A673 (cell line): ENCODE data around the gene RALB.

Experiments
- CTCF ChIP-seq: fragments of 300-800, 200-600 bp; sonication (generic); conservative IDR thresholded peaks from 2 replicates; pipeline ENCODE4 v1.5.1; 2017; ENCODE audit warnings: low read depth, mild to moderate bottlenecking, antibody characterized with exemption, low read length, moderate library complexity, mixed read lengths
- EZH2 ChIP-seq: fragments of 200-600 bp; sonication (generic); IDR thresholded peaks from 2 replicates; pipeline ENCODE4 v1.6.1; 2017; ENCODE audit warnings: borderline replicate concordance, low read depth, mild to moderate bottlenecking, mixed read lengths, antibody characterized with exemption, low read length; ENCODE audit not compliant: poor library complexity, severe bottlenecking

GRCh38 chr2:120262150-120262549 is 9.5 kb downstream of the RALB start:
- TF ChIP-seq CTCF (no peak), EZH2 (no peak)
